Endothelial cell of umbilical vein (primary cell): ENCODE results near the gene KCTD16. TPM values are rescaled to one million over a fixed set of nuclear protein-coding genes. Genes with fewer than 3 reads are reported as not detected.

ENCODE experiments used
- BruUV-seq: library from RNA; stranded (reverse); fragments of 400-500 nt; replicated peaks from 2 replicates; lab custom pipeline; 2021; lab: Mats Ljungman, UMichigan
- CTCF ChIA-PET: fragments of 300-600, 350-600 bp; sonication (Branson Sonifier 250); formaldehyde crosslinking; loops from one replicate; lab custom pipeline; 2021; ENCODE audit warnings: antibody characterized with exemption, inconsistent platforms; lab: Charles Lee
- POLR2A ChIA-PET: fragments of 300-600, 350-600 bp; sonication (Branson Sonifier 250); formaldehyde crosslinking; loops from one replicate; lab custom pipeline; 2021; ENCODE audit warnings: antibody characterized with exemption, inconsistent platforms; lab: Charles Lee
- DNase-seq: peaks from one replicate; pipeline ENCODE4 v3.0.0-alpha.2; 2011; ENCODE audit warnings: low read depth, low spot score
- FAIRE-seq: peaks from 2 replicates; lab custom pipeline; 2011; peaks lifted over from hg19 to GRCh38; lab: Jason Lieb, UNC
- H2AFZ ChIP-seq: 2 replicates; pipeline ENCODE4 v1.6.0; 2012; ENCODE audit warnings: low read depth, low read length, control low read depth, inconsistent platforms
- H3K27ac ChIP-seq: 2 replicates; pipeline ENCODE4 v1.5.1; 2011; ENCODE audit warnings: low read depth, mild to moderate bottlenecking, control low read depth, low read length, moderate library complexity; ENCODE audit not compliant: insufficient read depth
- H3K27me3 ChIP-seq, 2 experiments: 2 replicates each; pipeline versions ENCODE4 v1.6.0 to v1.6.1; 2011; ENCODE audit warnings: low read length in 2 of 2, mixed read lengths in 1 of 2; ENCODE audit not compliant: control insufficient read depth in 2 of 2, insufficient read depth in 2 of 2
- H3K36me3 ChIP-seq, 2 experiments: 2 replicates in 1 of 2; 3 replicates in 1 of 2; pipeline ENCODE4 v1.5.1; 2011; ENCODE audit warnings: low read length in 2 of 2, mild to moderate bottlenecking in 1 of 2, moderate library complexity in 1 of 2; ENCODE audit not compliant: control insufficient read depth in 2 of 2, insufficient read depth in 2 of 2; ENCODE audit errors: extremely low read depth in 1 of 2
- H3K4me1 ChIP-seq: 3 replicates; pipeline ENCODE4 v1.5.1; 2011; ENCODE audit warnings: mild to moderate bottlenecking, low read length; ENCODE audit not compliant: control insufficient read depth, insufficient read depth; ENCODE audit errors: extremely low read depth
- H3K4me2 ChIP-seq: 2 replicates; pipeline ENCODE4 v1.6.1; 2011; ENCODE audit warnings: low read length, control low read depth, mixed read lengths; ENCODE audit not compliant: insufficient read depth
- H3K4me3 ChIP-seq, 3 experiments: fragments of 200-600 bp in 1 of 3; sonication (generic), shearing (Covaris generic) in 1 of 3; replicated peaks in 1 of 3; 2 replicates each; pipeline ENCODE4 v1.5.1; 2011 to 2016; ENCODE audit warnings: control low read depth in 3 of 3, low read length in 3 of 3, mild to moderate bottlenecking in 2 of 3, inconsistent platforms in 1 of 3, low read depth in 1 of 3, moderate library complexity in 1 of 3; ENCODE audit not compliant: insufficient read depth in 1 of 3
- H3K79me2 ChIP-seq: 2 replicates; pipeline ENCODE4 v1.6.0; 2012; ENCODE audit warnings: low read length, inconsistent platforms; ENCODE audit not compliant: control insufficient read depth, insufficient read depth
- H3K9ac ChIP-seq: replicated peaks from 2 replicates; pipeline ENCODE3; 2011; ENCODE audit warnings: low read length, control low read depth; ENCODE audit not compliant: insufficient read depth; ENCODE audit errors: extremely low read depth
- H3K9me1 ChIP-seq: replicated peaks from 3 replicates; pipeline ENCODE4 v1.6.0; 2011; ENCODE audit warnings: mild to moderate bottlenecking, low read length; ENCODE audit not compliant: control insufficient read depth, insufficient read depth; ENCODE audit errors: extremely low read depth
- H3K9me3 ChIP-seq: replicated peaks from 2 replicates; pipeline ENCODE4 v1.5.1; 2012; ENCODE audit warnings: low read length, inconsistent platforms; ENCODE audit not compliant: control insufficient read depth, insufficient read depth
- H4K20me1 ChIP-seq: replicated peaks from 2 replicates; pipeline ENCODE3; 2011; ENCODE audit warnings: mild to moderate bottlenecking, low read length; ENCODE audit not compliant: control insufficient read depth, insufficient read depth; ENCODE audit errors: extremely low read depth
- EZH2 ChIP-seq: IDR thresholded peaks from 2 replicates; pipeline ENCODE4 v1.6.1; 2012; ENCODE audit warnings: borderline replicate concordance, low read depth, mild to moderate bottlenecking, moderate library complexity, low read length, inconsistent platforms; ENCODE audit not compliant: severe bottlenecking
- FOS ChIP-seq: IDR thresholded peaks from 2 replicates; pipeline ENCODE4 v1.6.1; 2011; ENCODE audit warnings: mild to moderate bottlenecking, low read length, moderate library complexity, borderline replicate concordance; ENCODE audit not compliant: insufficient read depth
- GATA2 ChIP-seq: IDR thresholded peaks from 2 replicates; pipeline ENCODE4 v1.7.0; 2011; ENCODE audit warnings: low read depth, mild to moderate bottlenecking, moderate library complexity, mixed read lengths, low read length; ENCODE audit not compliant: insufficient read length, insufficient read depth
- JUN ChIP-seq: IDR thresholded peaks from 2 replicates; pipeline ENCODE4 v1.6.1; 2011; ENCODE audit warnings: borderline replicate concordance, low read depth; ENCODE audit not compliant: insufficient read length, insufficient read depth
- MYC ChIP-seq: IDR thresholded peaks from one replicate; pipeline ENCODE4 v1.6.1; 2011; ENCODE audit warnings: mild to moderate bottlenecking, low read depth, low read length
- POLR2A ChIP-seq: IDR thresholded peaks from 2 replicates; pipeline ENCODE4 v1.6.1; 2012; ENCODE audit warnings: low read depth, mild to moderate bottlenecking, control low read depth, low read length
- POLR2AphosphoS5 ChIP-seq: IDR thresholded peaks from 2 replicates; pipeline ENCODE4 v1.6.1; 2012; ENCODE audit warnings: low read depth, mild to moderate bottlenecking, control low read depth, low read length, moderate library complexity; ENCODE audit not compliant: insufficient read depth
- dilution Hi-C: fragments of 300-500 bp; cut with MboI; formaldehyde crosslinking; loops from one replicate; pipeline ENCODE4 v1.15.0; 2019; ENCODE audit warnings: low sequenced_read_pairs; ENCODE audit not compliant: extremely low pct_ligation_motif_present
- intact Hi-C: fragments of 100-400 bp; cut with micrococcal nuclease; formaldehyde crosslinking; loops from one replicate; pipeline ENCODE4 v1.10.0; 2022
- polyA plus RNA-seq, 4 experiments: library from polyadenylated mRNA; depleted of rRNA in 3 of 4; stranded (reverse) in 3 of 4; unstranded in 1 of 4; fragments of >200 nt; gene quantifications; 2 replicates each; pipeline versions ENCODE4 v1.2.1 to v1.2.3, GENCODE V29; 2011 to 2012; ENCODE audit warnings: missing spikeins in 1 of 4
- total RNA-seq: library from RNA; stranded (reverse); gene quantifications from 2 replicates; pipeline ENCODE4 v1.2.3, GENCODE V29; 2021
- TF ChIP-seq, protein P1 (sequence below), 2 donors: IDR thresholded peaks; 1 replicate in 1 of 2; 2 replicates in 1 of 2; pipeline ENCODE4 v1.5.1; 2011; ENCODE audit warnings: low read length in 2 of 2, mild to moderate bottlenecking in 2 of 2, moderate library complexity in 2 of 2, control low read depth in 1 of 2, inconsistent platforms in 1 of 2, low read depth in 1 of 2; ENCODE audit not compliant: insufficient read depth in 1 of 2; ENCODE audit errors: extremely low read depth in 1 of 2
- TF ChIP-seq, protein P2 (sequence below): IDR thresholded peaks from 2 replicates; pipeline ENCODE4 v1.6.1; 2011; ENCODE audit not compliant: insufficient read depth, insufficient read length

The KCTD16 gene
- total and polyA plus RNA-seq, 2 donors (not counting 3 experiments of a cell fraction or from before 2014, with no cell fraction given), result 0.21 to 0.49 TPM

GRCh38 chr5:144462577-144462976 is 291.9 kb downstream of the KCTD16 start:
- CTCF ChIA-PET, result interaction anchor here (0.6 kb wide), 1 partner anchor 20 kb away, joined by 3 read pairs; no protein-coding TSS in a partner anchor
- POLR2A ChIA-PET, result no interaction called here
- Histone ChIP-seq H3K9me1 (no peaks in the 10 kb centered on the region), H3K79me2 (no peaks in the 10 kb centered on the region), H3K27me3 (no peaks in the 10 kb centered on the region), H3K9ac (no peak overlapping the region), H3K4me3 (no peak overlapping the region), H4K20me1 (no peaks in the 10 kb centered on the region), H3K36me3 (no peaks in the 10 kb centered on the region), H3K27ac (no peak overlapping the region), H3K9me3 (no peaks in the 10 kb centered on the region), H3K4me2 (no peak overlapping the region), H2AFZ (no peak overlapping the region), H3K4me1 (no peaks in the 10 kb centered on the region)
- TF ChIP-seq JUN (no peak), EZH2 (no peak), MYC (no peak), GATA2 (no peak)
- FAIRE-seq (no peak), DNase-seq (no peak)
- no TSS peak for BruUV-seq
- intact Hi-C loops (loop anchor here (10.0 kb wide), 1 partner anchor 258 kb away; no protein-coding TSS in a partner anchor), dilution Hi-C loops (no loop called here)

DNA sequence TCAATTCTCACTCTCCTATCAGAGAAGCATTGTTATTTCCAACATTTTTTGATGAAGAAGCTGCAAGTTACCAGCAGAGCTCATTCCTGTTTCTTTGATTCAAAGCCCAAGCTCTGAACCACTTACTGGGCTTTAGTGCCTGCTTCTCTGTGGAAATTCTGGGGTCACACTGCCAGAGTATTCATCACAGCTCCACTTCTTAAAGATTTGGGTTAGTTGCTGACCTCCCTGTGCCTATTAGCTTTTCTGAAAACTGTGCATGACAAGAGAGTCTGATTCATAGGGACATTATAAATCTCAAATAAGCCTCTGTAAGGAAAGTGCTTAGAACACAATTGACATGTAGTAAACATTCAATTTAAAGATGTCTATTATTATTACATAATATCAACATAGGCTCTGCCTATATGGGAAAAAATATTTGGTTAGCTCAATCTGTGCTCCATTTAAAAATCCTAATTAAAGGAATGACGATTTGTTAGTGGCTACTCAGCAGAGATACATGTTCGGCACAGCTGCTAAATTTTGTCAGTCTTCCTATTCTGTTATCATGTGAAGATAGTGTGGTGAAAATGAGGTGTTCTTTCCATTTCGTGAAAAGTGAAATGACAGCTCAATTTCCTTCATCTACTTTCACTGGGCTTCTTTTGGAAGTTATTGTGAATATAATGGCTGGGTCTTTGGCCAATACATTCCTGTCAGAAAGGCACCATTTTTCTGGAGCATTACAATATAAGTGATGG is 293.0 kb downstream of the KCTD16 start:
- dilution Hi-C loops (no loop called here), intact Hi-C loops (loop anchor here (10.0 kb wide), 1 partner anchor 259 kb away; no protein-coding TSS in a partner anchor)
- Histone ChIP-seq H3K9me3 (no peaks in the 10 kb centered on the region), H2AFZ (no peak overlapping the region), H3K4me1 (no peaks in the 10 kb centered on the region), H3K9ac (no peak overlapping the region), H3K9me1 (no peaks in the 10 kb centered on the region), H3K79me2 (no peaks in the 10 kb centered on the region), H3K27me3 (no peaks in the 10 kb centered on the region), H3K27ac (no peak overlapping the region), H3K36me3 (no peaks in the 10 kb centered on the region), H3K4me2 (no peak overlapping the region), H3K4me3 (no peak overlapping the region), H4K20me1 (no peaks in the 10 kb centered on the region)
- TF ChIP-seq, protein P1, sequence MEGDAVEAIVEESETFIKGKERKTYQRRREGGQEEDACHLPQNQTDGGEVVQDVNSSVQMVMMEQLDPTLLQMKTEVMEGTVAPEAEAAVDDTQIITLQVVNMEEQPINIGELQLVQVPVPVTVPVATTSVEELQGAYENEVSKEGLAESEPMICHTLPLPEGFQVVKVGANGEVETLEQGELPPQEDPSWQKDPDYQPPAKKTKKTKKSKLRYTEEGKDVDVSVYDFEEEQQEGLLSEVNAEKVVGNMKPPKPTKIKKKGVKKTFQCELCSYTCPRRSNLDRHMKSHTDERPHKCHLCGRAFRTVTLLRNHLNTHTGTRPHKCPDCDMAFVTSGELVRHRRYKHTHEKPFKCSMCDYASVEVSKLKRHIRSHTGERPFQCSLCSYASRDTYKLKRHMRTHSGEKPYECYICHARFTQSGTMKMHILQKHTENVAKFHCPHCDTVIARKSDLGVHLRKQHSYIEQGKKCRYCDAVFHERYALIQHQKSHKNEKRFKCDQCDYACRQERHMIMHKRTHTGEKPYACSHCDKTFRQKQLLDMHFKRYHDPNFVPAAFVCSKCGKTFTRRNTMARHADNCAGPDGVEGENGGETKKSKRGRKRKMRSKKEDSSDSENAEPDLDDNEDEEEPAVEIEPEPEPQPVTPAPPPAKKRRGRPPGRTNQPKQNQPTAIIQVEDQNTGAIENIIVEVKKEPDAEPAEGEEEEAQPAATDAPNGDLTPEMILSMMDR (IDR thresholded peaks at IDR 0.05; ENCODE audit: extremely low read depth in 1 of 2, insufficient read depth in 1 of 2, low read depth in 1 of 2, low read length in 2 of 2), result no peak
- TF ChIP-seq, protein P2, sequence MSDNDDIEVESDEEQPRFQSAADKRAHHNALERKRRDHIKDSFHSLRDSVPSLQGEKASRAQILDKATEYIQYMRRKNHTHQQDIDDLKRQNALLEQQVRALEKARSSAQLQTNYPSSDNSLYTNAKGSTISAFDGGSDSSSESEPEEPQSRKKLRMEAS, result no peak
- TF ChIP-seq POLR2AphosphoS5, result no peak
- no peak for TF ChIP-seq EZH2
- TF ChIP-seq MYC, result no peak
- no peak for TF ChIP-seq JUN
- no peak for TF ChIP-seq POLR2A
- no peak for TF ChIP-seq GATA2
- TF ChIP-seq FOS, result no peak
- no TSS peak for BruUV-seq
- ChIA-PET POLR2A (no interaction called here), CTCF (interaction anchor here (0.5 to 1.3 kb wide), 3 partner anchors 10 to 1133 kb away, joined by 3 to 6 read pairs (median 3); no protein-coding TSS in a partner anchor)
- DNase-seq, result no peak
- no peak for FAIRE-seq
